ENCODE measurements around the gene ARHGEF10L.

- TF ChIP-seq CTCF (IDR thresholded peaks at IDR 0.05) (no peak), POLR2AphosphoS5 (IDR thresholded peaks at IDR 0.05) (no peak)
These were observed 170.5 kb downstream of the ARHGEF10L start for GRCh38 chr1:17709981-17710380.

Data from prostate gland (tissue), 2 donors.